Measurements from ENCODE around the gene APOA1.

- no peak for TF ChIP-seq POLR2A (IDR thresholded peaks at IDR 0.05)
- TF ChIP-seq CTCF (IDR thresholded peaks at IDR 0.05) = no peak
- no peak for TF ChIP-seq POLR2AphosphoS5 (IDR thresholded peaks at IDR 0.05)
These were observed 12.0 kb downstream of the APOA1 start for GRCh38 chr11:116825434-116825833.

Data from gastroesophageal sphincter (tissue), 3 donors.